ENCODE data around the gene ERLEC1. TPM values are rescaled to one million over a fixed set of nuclear protein-coding genes. Genes with fewer than 3 reads are reported as not detected.

The ERLEC1 gene
- total and polyA plus RNA-seq, 3 experiments from 2014 or later, result 25.4 to 43.9 (median 26.4) TPM

DNA sequence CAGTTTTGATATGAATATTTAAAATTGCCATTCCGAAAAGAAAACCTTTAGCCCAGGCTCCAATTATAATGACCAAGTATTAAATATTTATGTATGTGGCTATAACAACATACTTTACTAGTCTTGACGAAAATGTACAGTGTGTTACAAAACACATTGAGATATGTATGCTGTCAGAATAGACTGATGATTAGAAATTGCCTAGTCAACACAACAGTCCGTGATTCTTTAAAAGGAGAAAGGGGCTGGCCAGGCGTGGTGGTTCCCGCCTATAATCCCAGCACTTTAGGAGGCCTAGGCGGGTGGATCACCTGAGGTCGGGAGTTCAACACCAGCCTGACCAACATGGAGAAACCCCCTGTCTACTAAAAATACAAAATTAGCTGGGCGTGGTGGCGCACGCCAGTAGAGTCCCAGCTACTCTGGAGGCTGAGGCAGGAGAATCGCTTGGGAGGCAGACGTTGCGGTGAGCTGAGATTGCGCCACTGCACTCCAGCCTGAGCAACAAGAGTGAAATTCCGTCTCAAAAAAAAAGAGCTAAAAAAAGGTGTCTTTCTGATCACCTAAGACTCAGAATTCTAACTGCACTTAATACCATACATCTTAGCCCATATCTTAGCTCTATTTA is 17.4 kb upstream of the ERLEC1 start:
- peak overlapping the region in 3 of 7 donors; percentile 23 to 95 (median 48) for H3K4me3 Mint-ChIP-seq
- peaks cover 4% of the 10 kb centered on the region for H3K4me1 ChIP-seq (ENCODE audit: insufficient read depth, low read length)
- H3K27me3 ChIP-seq (ENCODE audit: insufficient read depth, low read length, poor library complexity, severe bottlenecking), result no peaks in the 10 kb centered on the region
- peaks cover 29 to 46% (median 32%) of the 10 kb centered on the region in 3 donors for H3K4me1 Mint-ChIP-seq
- no peaks in the 10 kb centered on the region for H3K9me3 Mint-ChIP-seq
- ChIA-PET CTCF (no interaction called here), POLR2A (no interaction called here)
- no peaks in the 10 kb centered on the region for H3K27me3 Mint-ChIP-seq
- no peaks in the 10 kb centered on the region for H3K9me3 ChIP-seq (ENCODE audit: low read length)
- H3K4me3 ChIP-seq (ENCODE audit: low read length), result no peak overlapping the region
- H3K36me3 ChIP-seq (ENCODE audit: insufficient read depth, low read length), result no peaks in the 10 kb centered on the region
- peak overlapping the region in 5 of 8 donors; percentile 30 to 92 (median 55) for H3K27ac Mint-ChIP-seq
- peaks cover 0 to 22% (median 3%) of the 10 kb centered on the region in 3 donors for H3K36me3 Mint-ChIP-seq
- no peak overlapping the region for H3K27ac ChIP-seq (ENCODE audit: low read depth, low read length)
- DNase-seq, result no peak

DNA sequence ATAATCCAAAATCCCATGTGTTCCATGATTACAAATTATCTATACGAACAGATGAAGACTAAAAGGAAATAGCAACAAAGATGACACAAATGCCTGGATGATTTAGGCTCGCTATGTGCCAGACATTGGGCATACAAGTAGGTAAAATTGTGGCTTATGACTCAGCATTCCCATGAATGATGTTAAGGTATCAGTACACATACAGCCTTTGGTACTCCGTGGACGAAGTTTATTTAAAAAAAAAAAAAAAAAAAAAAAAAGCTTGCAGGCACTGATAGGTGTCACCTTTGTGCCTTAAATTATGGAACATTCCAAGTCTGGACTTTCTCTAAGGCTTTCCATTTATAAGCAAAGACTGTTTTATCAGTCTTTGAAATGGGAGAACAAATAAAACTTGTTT is 16.6 kb upstream of the ERLEC1 start:
- H3K4me3 Mint-ChIP-seq, result peak overlapping the region in 1 of 7 donors; percentile 23
- ChIA-PET POLR2A (no interaction called here), CTCF (no interaction called here)
- H3K4me1 Mint-ChIP-seq, result peaks cover 29 to 46% (median 32%) of the 10 kb centered on the region in 3 donors
- H3K36me3 ChIP-seq (ENCODE audit: insufficient read depth, low read length), result no peaks in the 10 kb centered on the region
- DNase-seq, result no peak
- H3K27me3 Mint-ChIP-seq, result no peaks in the 10 kb centered on the region
- H3K9me3 Mint-ChIP-seq, result no peaks in the 10 kb centered on the region
- H3K9me3 ChIP-seq (ENCODE audit: low read length), result no peaks in the 10 kb centered on the region
- peak overlapping the region in 5 of 8 donors; percentile 17 to 55 (median 53) for H3K27ac Mint-ChIP-seq
- peaks cover 0 to 21% (median 2%) of the 10 kb centered on the region in 3 donors for H3K36me3 Mint-ChIP-seq
- peaks cover 4% of the 10 kb centered on the region for H3K4me1 ChIP-seq (ENCODE audit: insufficient read depth, low read length)
- no peaks in the 10 kb centered on the region for H3K27me3 ChIP-seq (ENCODE audit: insufficient read depth, low read length, poor library complexity, severe bottlenecking)
- H3K27ac ChIP-seq (ENCODE audit: low read depth, low read length), result no peak overlapping the region
- H3K4me3 ChIP-seq (ENCODE audit: low read length), result no peak overlapping the region

DNA sequence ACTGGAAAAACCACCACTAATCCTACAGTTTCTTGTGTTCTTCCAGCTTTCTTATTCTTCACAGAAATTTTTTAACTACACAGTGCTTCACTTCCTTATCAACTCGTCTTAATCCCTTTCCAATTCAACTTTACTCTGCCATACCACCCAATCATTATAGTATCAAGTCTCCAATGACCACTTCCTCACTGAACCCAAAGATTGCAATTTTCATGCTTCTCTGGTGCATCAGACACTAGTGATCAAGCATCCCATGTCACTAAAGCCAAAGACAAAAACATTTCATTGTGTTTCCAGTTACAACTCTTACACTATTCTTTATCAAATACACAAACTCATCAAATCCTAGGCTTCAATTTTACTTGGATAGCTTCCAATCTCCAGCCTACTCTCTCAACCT is 9.7 kb upstream of the ERLEC1 start:
- ChIA-PET POLR2A (interaction anchor here (1.5 kb wide), 1 partner anchor 9 kb away, joined by 6 read pairs; the partner anchor contains the start of gene CHAC2), CTCF (interaction anchor here (1.7 kb wide), 1 partner anchor 10 kb away, joined by 5 read pairs; the partner anchor contains the start of gene CHAC2)
- Mint-ChIP-seq H3K36me3 (peaks cover 0 to 44% (median 9%) of the 10 kb centered on the region in 3 donors), H3K27ac (peak overlapping the region in 4 of 8 donors; percentile 2 to 37 (median 10)), H3K27me3 (no peaks in the 10 kb centered on the region), H3K4me1 (peaks cover 29 to 31% (median 29%) of the 10 kb centered on the region in 3 donors), H3K9me3 (no peaks in the 10 kb centered on the region), H3K4me3 (peak overlapping the region in 1 of 7 donors; percentile 6)
- Histone ChIP-seq H3K27me3 (ENCODE audit: insufficient read depth, low read length, poor library complexity, severe bottlenecking) (no peaks in the 10 kb centered on the region), H3K27ac (ENCODE audit: low read depth, low read length) (no peak overlapping the region), H3K4me1 (ENCODE audit: insufficient read depth, low read length) (no peaks in the 10 kb centered on the region), H3K4me3 (ENCODE audit: low read length) (no peak overlapping the region), H3K36me3 (ENCODE audit: insufficient read depth, low read length) (peaks cover 4% of the 10 kb centered on the region), H3K9me3 (ENCODE audit: low read length) (no peaks in the 10 kb centered on the region)
- DNase-seq, result no peak

DNA sequence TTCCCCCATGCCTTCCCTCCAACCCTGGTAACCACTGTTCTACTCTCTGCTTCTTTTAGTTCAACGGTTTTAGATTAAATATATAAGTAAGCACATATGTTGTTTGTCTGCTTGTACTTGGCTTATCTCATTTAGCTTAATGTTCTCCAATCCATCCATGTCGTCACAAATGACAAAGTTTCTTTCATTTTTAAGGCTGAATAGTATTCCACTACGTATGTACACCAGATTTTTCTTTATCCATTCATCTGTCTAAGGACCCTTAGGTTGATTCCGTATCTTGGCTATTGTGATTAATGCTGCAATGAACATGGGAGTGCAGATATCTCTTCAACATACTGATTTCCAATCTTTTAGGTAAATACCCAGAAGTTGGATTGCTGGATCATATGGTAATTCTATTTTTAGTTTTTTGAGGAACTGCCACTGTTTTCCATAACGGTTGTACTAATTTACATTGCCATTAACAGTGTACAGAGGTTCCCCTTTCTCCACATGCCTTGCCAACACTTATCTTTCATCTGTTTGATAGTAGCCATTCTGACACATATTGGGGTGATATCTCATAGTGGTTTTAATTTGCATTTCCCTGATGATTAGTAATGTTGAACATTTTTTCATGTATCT is 8.2 kb upstream of the ERLEC1 start:
- H3K4me3 Mint-ChIP-seq, result no peak overlapping the region
- POLR2A ChIA-PET, result no interaction called here
- CTCF ChIA-PET, result no interaction called here

DNA sequence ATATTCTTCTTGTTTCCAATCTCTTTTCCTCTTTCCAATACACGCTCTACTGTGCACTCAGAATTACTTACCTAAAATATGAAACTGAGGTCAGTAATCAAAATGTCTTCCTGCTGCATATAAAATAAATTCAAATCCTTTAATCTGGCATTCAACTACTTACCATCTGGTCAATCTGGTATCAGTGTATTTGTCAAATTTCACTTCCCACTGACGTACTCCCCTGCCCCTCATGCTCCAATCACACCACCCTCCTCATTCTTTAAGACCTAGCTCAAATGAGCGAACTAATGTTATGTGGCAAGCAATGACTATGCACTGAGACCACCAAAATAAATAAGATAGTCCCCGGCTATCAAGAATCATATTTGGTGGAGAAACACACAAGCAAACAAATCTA is 6.8 kb upstream of the ERLEC1 start:
- Mint-ChIP-seq H3K27ac (peak overlapping the region in 3 of 8 donors; percentile 13 to 56 (median 37)), H3K4me1 (peaks cover 47 to 57% (median 47%) of the 10 kb centered on the region in 3 donors), H3K36me3 (peaks cover 0 to 41% (median 9%) of the 10 kb centered on the region in 3 donors), H3K4me3 (no peak overlapping the region), H3K9me3 (no peaks in the 10 kb centered on the region), H3K27me3 (no peaks in the 10 kb centered on the region)
- Histone ChIP-seq H3K4me1 (ENCODE audit: insufficient read depth, low read length) (peaks cover 8% of the 10 kb centered on the region), H3K27me3 (ENCODE audit: insufficient read depth, low read length, poor library complexity, severe bottlenecking) (no peaks in the 10 kb centered on the region), H3K9me3 (ENCODE audit: low read length) (no peaks in the 10 kb centered on the region), H3K36me3 (ENCODE audit: insufficient read depth, low read length) (peaks cover 4% of the 10 kb centered on the region), H3K4me3 (ENCODE audit: low read length) (no peak overlapping the region), H3K27ac (ENCODE audit: low read depth, low read length) (no peak overlapping the region)
- POLR2A ChIA-PET, result no interaction called here
- CTCF ChIA-PET, result interaction anchor here (2.2 kb wide), 1 partner anchor 13 kb away, joined by 8 read pairs; the partner anchor contains the start of gene CHAC2
- DNase-seq, result no peak

More for the DNA sequence above, 8.2 kb upstream of the ERLEC1 start:
- Mint-ChIP-seq H3K36me3 (peaks cover 0 to 48% (median 9%) of the 10 kb centered on the region in 3 donors), H3K9me3 (no peaks in the 10 kb centered on the region), H3K4me1 (peaks cover 39 to 43% (median 40%) of the 10 kb centered on the region in 3 donors), H3K27me3 (no peaks in the 10 kb centered on the region), H3K27ac (peak overlapping the region in 3 of 8 donors; percentile 24 to 40 (median 28))
- peaks cover 4% of the 10 kb centered on the region for H3K36me3 ChIP-seq (ENCODE audit: insufficient read depth, low read length)
- no peak for DNase-seq
- H3K4me3 ChIP-seq (ENCODE audit: low read length), result no peak overlapping the region
- H3K27me3 ChIP-seq (ENCODE audit: insufficient read depth, low read length, poor library complexity, severe bottlenecking), result no peaks in the 10 kb centered on the region
- H3K27ac ChIP-seq (ENCODE audit: low read depth, low read length), result no peak overlapping the region
- H3K9me3 ChIP-seq (ENCODE audit: low read length), result no peaks in the 10 kb centered on the region
- H3K4me1 ChIP-seq (ENCODE audit: insufficient read depth, low read length), result no peaks in the 10 kb centered on the region

DNA sequence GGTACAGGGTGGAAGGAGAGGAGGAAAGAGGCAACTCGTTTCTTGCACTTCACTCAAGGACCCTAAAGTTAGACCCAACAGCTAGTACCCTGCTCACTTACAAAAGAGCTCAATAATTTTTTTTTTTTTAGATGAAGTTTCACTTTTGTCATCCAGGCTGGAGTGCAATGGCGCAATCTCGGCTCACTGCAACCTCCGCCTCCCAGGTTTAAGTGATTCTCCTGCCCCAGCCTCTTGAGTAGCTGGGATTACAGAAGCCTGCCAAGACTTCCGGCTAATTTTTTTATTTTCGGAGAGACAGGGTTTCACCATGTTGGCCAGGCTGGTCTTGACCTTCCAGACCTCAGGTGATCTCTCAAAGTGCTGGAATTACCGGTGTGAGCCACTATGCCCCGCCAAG is 4.2 kb upstream of the ERLEC1 start:
- POLR2A ChIA-PET, result interaction anchor here (0.7 kb wide), 1 partner anchor 942 kb away, joined by 4 read pairs; no protein-coding TSS in a partner anchor
- no peaks in the 10 kb centered on the region for H3K27me3 ChIP-seq (ENCODE audit: insufficient read depth, low read length, poor library complexity, severe bottlenecking)
- DNase-seq, result no peak
- no peaks in the 10 kb centered on the region for H3K27me3 Mint-ChIP-seq
- H3K9me3 Mint-ChIP-seq, result no peaks in the 10 kb centered on the region
- CTCF ChIA-PET, result no interaction called here
- no peak overlapping the region for H3K4me3 Mint-ChIP-seq
- H3K4me3 ChIP-seq (ENCODE audit: low read length), result no peak overlapping the region
- H3K4me1 Mint-ChIP-seq, result peaks cover 54 to 61% (median 56%) of the 10 kb centered on the region in 3 donors
- no peak overlapping the region for H3K27ac ChIP-seq (ENCODE audit: low read depth, low read length)
- peaks cover 4% of the 10 kb centered on the region for H3K36me3 ChIP-seq (ENCODE audit: insufficient read depth, low read length)
- peaks cover 24% of the 10 kb centered on the region for H3K4me1 ChIP-seq (ENCODE audit: insufficient read depth, low read length)
- H3K36me3 Mint-ChIP-seq, result peaks cover 0 to 51% (median 7%) of the 10 kb centered on the region in 3 donors
- peak overlapping the region in 2 of 8 donors; percentile 5 to 51 for H3K27ac Mint-ChIP-seq
- no peaks in the 10 kb centered on the region for H3K9me3 ChIP-seq (ENCODE audit: low read length)

DNA sequence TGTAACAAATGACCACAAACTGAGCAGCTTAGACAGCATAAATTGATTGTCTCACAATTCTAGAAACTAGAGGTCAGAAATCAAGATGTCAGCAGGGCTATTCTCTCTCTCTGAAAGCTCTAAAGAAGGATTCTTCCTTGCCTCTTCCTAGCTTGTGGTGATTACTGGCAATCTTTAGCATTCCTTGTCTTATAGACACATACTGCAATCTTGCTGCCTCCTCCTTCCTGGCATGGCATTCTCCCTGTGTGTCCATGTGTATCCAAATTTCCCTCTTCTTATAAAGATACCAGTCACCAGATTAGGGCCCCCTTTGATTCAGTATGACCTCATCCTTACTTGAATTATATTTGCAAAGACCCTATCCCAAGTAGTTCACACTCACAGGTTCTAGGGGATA is 2.4 kb upstream of the ERLEC1 start:
- no peaks in the 10 kb centered on the region for H3K36me3 ChIP-seq (ENCODE audit: insufficient read depth, low read length)
- H3K27ac Mint-ChIP-seq, result peak overlapping the region; percentile 21 to 99 (median 86)
- CTCF ChIA-PET, result interaction anchor here (0.9 to 1.1 kb wide), 2 partner anchors 9 to 12 kb away, joined by 3 read pairs; no protein-coding TSS in a partner anchor
- no peak overlapping the region for H3K4me3 ChIP-seq (ENCODE audit: low read length)
- H3K4me3 Mint-ChIP-seq, result peak overlapping the region in 6 of 7 donors; percentile 46 to 99 (median 95)
- H3K4me1 ChIP-seq (ENCODE audit: insufficient read depth, low read length), result peaks cover 37% of the 10 kb centered on the region
- peaks cover 59 to 71% (median 62%) of the 10 kb centered on the region in 3 donors for H3K4me1 Mint-ChIP-seq
- DNase-seq, result no peak
- no peaks in the 10 kb centered on the region for H3K9me3 ChIP-seq (ENCODE audit: low read length)
- no peak overlapping the region for H3K27ac ChIP-seq (ENCODE audit: low read depth, low read length)
- POLR2A ChIA-PET, result no interaction called here
- H3K36me3 Mint-ChIP-seq, result peaks cover 0 to 44% (median 7%) of the 10 kb centered on the region in 3 donors
- no peaks in the 10 kb centered on the region for H3K27me3 ChIP-seq (ENCODE audit: insufficient read depth, low read length, poor library complexity, severe bottlenecking)
- no peaks in the 10 kb centered on the region for H3K27me3 Mint-ChIP-seq
- H3K9me3 Mint-ChIP-seq, result no peaks in the 10 kb centered on the region

DNA sequence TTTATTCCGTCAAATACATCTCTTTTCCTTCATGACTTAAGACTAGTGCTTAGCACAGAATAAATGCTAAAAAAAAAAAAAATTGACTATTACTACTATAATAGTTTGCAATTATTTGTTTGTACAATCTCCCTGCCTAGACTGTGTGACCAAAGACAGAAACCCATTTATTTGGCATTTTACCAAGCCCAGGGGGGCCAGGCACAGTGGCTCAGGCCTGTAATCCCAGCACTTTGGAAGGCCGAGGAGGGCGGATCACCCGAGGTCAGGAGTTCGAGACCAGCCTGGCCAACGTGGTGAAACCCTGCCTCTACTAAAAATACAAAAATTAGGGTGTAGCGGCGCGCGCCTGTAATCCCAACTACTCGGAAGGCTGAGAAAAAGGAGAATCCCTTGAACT is 1.5 kb upstream of the ERLEC1 start:
- CTCF ChIA-PET, result no interaction called here
- DNase-seq, result no peak
- peaks cover 0 to 36% (median 0%) of the 10 kb centered on the region in 3 donors for H3K36me3 Mint-ChIP-seq
- POLR2A ChIA-PET, result interaction anchor here (3.0 kb wide), 1 partner anchor 18 kb away, joined by 17 read pairs; the partner anchor contains the start of gene CHAC2
- no peak overlapping the region for H3K4me3 ChIP-seq (ENCODE audit: low read length)
- no peaks in the 10 kb centered on the region for H3K27me3 ChIP-seq (ENCODE audit: insufficient read depth, low read length, poor library complexity, severe bottlenecking)
- H3K9me3 Mint-ChIP-seq, result no peaks in the 10 kb centered on the region
- H3K4me1 Mint-ChIP-seq, result peaks cover 57 to 68% (median 59%) of the 10 kb centered on the region in 3 donors
- H3K27ac Mint-ChIP-seq, result peak overlapping the region in 7 of 8 donors; percentile 78 to 99 (median 97)
- no peaks in the 10 kb centered on the region for H3K27me3 Mint-ChIP-seq
- peaks cover 40% of the 10 kb centered on the region for H3K4me1 ChIP-seq (ENCODE audit: insufficient read depth, low read length)
- peak overlapping the region; percentile 93 to 99 (median 96) for H3K4me3 Mint-ChIP-seq
- no peaks in the 10 kb centered on the region for H3K36me3 ChIP-seq (ENCODE audit: insufficient read depth, low read length)
- no peaks in the 10 kb centered on the region for H3K9me3 ChIP-seq (ENCODE audit: low read length)
- H3K27ac ChIP-seq (ENCODE audit: low read depth, low read length), result peak overlapping the region; percentile 86
